Measurements from ENCODE around the gene CCDC14. TPM values are rescaled to one million over a fixed set of nuclear protein-coding genes. Genes with fewer than 3 reads are reported as not detected.
"Not testable (repeated sequence)": the region's sequence is repeated elsewhere in the genome, so short reads cannot be mapped to it uniquely, and the experiment has no call there.

The CCDC14 gene
- polyA plus RNA-seq, 3 donors = 138 to 179 (median 171) TPM

DNA sequence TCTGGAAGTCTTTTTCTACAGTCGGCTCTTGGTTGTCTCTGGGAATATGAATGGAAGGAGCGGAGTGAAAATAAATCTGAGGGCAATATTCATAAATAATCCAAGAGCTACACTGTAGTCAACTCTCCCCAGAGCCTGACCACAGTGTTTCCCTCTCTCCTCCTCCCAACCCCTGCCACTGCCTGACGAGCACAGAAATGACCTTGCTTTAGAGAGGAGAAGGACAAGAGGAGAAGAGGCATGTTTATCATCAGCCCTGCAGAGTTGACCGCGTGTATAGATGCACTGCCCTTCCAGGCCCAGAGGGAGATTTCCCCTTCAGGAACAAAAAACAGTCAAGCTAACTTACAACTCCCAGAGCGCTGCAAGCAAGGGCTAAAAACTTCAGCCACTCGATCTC is 14.0 kb upstream of the CCDC14 start:
- DNase-seq = not testable (repeated sequence)

DNA sequence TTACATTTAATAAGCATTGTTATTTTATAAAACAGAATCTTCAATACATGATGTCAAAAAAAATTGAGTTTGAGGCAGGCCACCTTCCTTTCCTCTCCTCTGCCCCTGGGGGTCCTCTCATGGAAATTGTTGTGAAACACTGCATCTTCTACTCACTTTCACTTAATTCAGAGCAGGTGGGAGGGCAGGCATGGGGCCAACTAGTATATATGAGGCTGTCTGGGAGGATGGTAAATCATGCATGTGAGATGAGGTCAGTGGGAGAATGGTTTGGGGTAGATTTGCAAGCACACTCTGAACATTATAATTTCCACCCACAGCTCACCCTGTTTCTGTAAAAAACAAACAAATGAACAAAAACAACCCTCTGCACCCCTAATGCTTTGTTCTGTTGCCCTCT is 10.4 kb upstream of the CCDC14 start:
- DNase-seq = no peak

DNA sequence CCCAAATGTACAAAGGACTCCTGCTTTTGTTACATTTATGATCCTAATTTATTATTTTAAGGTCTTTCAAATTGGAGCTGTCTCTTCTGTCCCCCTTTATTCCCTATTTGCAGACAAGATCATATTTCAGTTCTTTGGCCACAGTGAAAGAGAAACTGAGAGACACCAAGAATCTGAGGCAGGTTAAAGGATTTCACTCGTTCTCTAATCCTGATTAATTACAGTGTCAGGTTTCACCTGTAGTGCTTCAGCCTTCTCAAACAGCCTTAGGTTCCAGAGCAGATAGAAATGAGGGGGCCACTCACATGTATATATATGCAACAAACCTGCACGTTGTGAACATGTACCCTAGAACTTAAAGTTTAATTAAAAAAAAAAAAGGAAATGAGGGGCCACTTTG is 6.2 kb upstream of the CCDC14 start:
- not testable (repeated sequence) for DNase-seq

DNA sequence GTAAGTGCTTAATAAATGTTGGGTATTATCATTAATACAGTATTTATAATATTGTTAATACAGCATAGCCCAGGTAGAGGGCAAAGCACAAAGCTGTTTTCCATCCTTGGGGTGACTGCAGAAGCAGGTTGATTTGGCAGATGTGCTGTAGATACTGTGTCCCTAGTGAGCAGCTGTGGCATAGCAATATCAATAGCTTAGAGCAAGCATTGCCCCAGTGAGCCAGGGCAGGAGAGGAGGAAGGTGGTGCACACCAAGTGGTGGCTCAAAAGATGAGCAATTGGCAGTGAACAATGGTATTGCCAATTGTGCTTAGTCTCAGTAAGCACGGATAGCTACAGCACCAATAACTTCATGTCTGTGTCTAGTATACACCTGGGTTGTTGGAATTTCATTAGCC is 5.8 kb upstream of the CCDC14 start:
- not testable (repeated sequence) for DNase-seq

DNA sequence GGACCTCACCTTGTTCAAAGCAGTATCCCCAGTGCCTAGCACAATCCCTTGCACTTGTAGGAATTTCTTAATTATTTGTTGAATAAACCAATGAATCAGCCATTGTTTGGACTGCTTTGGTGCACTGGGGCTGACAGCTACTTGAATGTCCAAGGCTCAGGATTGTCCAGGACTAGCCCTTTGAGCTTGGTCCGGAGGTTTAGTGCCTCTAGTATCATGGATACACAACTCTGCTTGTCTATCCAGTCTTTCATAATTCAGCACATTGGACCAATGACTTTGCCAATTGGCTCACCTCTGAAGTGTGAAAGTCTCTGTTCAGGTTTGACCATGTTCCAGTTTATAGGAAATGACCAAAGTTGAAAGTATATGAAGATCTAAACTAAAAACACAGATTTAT is 3.8 kb upstream of the CCDC14 start:
- DNase-seq = not testable (repeated sequence)

DNA sequence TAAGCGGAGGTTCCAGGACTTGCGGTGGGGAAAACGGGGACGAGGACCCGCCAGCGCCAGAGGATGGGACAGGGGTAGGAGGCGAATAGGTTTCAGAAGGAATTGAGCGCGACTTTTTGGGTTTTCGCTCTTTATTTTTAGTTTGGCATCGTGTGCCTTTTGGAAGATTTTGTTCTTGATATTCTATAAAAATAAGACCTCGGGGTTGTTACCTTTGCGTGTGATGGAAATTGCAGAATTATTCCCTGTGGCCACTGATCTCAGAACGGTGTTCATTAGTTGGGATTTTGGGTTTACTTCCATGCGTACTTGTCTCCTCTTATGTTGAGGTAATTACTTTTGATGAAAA is 453 bp upstream of the CCDC14 start:
- DNase-seq = no peak

DNA sequence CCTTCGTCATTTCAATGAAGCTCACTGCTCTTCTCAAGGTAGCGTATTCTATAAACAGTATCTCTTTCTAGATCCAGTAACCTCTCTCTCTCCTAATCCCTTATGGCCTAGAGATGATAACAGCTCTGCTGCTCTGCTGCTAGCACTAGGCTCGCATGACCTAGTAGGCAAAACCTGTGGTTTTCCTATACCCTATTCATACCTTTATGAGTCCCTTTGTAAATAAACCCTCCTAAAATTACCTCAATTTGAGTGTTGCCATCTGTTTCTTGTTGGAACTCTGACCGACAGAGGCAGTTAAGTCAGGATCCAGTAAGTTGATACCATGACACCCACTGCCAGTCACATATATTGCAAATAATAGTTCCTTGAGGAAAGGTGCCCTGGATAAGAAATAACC is 7.3 kb downstream of the CCDC14 start:
- DNase-seq = no peak

DNA sequence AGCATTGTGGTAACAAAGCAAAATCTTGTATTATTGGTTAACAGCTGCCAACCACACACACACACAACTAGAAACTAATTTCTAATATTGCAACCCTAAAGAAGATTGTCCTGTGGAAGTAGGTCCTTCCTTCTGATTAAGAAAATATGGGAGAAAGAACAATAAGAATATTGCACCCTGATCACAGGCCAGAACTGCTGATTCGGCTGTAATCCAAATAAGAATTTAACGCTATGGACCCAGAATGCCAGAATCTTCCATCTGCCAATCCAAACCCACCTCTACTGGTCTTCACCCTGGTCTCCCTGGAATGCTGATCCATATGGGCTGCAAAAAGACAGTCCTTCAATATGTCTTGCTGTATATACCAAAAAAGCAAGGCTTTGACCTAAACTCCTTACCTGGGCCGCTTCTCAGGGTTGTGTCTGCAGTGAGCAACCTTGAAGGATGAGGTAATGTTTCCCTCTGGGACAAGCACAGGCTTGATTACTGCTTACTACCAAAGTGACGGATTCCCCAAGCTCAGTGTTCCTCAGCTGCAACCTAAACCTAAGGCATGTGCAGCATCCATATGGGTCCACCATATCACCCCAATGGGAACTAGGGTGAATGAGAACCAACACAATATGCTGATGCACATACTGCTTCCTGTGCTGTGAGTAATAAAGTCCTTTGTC is 8.0 kb downstream of the CCDC14 start:
- no peak for DNase-seq

DNA sequence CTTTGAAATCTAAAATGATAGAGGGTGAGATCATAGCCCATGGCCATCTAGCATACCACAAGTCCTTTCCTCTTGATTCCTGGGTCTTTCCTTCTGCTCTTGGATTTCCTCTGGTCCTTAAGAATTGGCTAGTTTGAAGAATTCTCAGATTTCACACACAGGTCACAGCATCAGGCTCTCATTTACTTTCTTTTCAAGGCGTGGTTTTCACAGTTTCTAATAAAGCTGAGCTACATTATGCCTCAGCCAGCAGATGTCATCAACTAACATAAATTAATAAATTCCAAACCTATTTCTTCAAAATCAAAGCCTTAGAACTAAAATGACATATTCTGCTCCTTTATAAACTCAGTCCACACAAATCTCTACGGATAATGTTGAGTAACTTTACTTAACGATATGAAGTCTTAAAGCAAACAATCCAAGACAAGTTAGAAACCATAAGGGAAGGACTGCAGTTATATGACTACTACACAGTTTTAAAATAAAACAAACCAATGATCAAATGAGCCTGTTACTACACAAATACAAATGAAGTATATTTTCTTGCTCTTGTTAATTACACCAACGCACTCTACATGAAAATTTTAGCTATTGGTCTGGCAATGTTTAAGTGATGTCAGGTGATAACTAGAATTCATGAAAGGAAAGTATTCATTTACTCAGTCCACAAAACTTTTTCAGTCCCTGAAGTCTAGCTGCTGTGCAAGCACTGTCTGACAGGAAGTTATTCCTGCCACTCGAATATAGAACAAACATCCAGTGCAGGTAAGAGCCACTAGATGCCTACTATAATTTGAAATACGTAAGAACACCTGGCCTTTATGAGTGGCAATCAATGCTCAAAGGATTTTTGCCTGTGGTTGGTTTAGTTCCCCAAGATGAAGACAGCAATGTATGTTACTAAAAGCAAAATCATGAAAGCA is 9.2 kb downstream of the CCDC14 start:
- no peak for DNase-seq

DNA sequence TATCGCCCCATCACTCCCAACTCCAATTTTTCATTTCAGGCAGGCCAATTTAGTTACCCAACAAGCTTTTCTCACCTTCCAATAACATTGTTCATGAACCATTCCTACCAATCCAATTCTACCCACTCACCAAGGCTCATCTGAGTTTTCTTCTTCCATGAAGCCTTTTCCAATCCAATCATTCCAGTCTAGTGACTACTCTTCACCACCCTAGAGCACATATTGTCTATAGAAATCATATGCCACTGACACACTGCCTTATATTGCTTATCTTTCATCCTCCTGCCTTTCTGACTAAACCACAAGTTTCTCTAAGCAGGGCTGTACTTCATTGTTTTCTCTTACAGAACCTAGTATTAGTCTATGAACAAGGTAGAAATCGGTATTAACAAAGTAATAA is 11.4 kb downstream of the CCDC14 start:
- DNase-seq = no peak

DNA sequence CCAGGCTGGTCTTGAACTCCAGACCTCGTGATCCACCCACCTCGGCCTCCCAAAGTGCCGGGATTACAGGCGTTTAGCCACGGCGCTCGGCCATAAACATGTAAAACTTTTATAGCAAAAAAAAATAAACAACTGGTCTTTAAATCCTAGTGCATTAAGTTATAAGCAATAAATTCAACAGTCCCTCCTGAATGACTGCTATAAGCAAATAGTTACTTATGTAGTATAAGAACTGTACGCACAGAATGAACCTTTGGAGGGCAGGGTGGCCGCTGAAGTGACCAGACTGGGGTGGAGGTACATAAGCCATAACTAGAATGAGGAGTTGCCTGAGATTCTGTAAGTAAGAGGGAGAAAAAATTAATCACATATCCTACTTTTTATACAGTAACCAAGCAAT is 12.6 kb downstream of the CCDC14 start:
- DNase-seq = no peak

DNA sequence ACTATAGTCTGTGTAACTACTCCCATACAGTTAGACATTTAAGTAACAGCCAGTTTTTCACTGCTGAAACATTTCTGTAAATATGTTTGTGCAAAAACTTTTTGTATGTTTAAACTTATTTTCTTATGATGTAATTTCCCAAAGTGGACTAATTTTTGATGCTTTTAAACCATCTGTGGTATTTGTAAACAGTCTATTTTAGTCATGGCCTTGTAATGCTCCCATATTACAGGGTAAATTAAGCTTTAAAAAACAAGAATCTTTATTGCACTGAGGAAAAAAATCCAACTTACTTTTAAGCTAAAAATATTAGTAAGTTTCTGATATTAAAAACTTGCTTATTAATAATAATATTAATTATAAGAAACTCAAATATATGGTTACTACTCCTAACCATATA is 13.5 kb downstream of the CCDC14 start:
- DNase-seq = no peak

DNA sequence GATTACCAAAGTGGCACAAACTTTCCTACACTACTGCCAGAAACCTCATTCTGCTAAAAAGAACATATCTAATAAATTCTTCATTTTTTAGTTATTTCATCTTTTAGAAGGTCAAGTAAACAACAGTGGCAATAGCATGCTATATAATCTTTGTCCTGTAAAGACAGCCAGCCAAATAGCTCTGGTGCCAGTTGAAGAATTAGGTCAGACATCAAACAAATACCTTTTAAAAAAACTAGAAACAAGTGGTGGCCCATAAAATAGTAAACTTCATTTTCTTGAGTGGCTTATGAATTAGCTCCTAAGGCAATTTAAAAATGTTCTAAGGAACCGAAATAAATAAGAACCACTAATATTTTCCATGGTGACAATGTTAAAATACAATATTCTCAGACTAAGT is 19.5 kb downstream of the CCDC14 start:
- DNase-seq = no peak

DNA sequence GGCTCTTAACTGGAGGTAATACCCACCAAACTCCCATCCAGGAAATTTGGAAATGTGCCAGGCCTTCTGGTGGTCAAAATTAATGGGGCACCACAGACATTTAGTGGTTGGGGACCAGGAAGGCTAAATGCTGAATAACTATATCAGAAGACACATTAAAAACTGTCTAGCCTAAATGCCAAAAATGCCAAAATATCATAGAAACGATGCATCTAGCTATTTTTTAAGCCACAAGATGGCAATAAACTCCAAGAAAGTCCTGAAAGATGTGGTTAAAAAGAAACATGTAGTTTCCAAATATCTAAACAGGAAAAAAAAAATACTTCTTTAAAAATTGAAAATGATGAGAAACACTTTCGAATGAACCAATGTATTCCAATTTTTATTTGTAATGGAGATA is 19.9 kb downstream of the CCDC14 start:
- DNase-seq = no peak

DNA sequence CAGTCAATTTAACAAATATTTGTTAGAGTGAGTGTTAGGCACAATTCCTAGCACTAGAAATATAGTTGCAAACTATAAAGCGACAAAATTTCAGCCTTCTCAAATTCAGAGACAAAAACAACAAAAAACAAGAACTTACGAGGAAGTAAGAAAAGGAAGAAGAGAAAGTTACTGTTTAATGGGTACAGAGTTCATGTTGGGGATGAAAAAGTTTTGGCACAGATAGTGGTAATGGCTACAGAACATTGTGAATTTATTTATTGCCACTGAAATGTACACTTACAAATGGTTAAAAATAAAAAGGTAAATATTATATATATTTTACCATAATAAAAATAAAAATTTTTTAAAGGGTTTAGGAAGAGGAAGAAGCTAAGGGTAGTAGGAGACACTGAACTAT is 21.3 kb downstream of the CCDC14 start:
- DNase-seq = no peak

DNA sequence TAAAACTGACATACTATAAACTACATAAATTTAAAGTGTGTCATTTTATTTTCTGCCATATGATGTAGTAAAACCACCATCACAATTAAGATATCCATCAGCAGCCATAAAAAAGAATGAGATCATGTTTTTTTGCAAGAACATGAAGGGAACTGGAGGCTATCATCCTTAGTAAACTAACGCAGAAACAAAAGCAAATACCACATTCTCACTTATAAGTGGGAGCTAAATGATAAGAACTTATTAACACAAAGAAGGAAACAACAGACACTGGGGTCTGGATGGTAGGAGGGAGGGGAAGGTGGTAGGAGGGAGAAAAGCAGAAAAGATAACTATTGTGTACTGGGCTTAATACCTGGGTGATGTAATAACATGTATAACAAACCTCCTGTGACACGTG is 24.6 kb downstream of the CCDC14 start:
- no peak for DNase-seq

DNA sequence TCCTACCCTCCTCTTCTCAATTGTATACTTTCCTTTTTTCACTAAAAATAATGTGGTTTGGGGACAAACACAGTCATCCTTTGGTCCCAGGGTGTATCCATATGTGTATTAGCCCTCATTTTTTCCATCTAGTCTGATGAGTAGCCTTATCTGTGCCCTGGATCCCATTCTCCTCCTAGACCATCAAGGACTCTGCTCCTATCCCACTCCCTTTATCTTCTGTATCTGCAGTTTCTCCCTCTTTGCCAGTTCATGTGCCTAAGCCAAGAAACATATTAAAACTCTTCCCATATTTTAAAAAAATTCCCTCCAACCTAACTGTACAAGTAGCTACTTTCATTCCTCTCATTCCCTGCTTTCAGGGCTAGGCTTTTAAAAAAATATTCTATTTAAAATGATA is 25.2 kb downstream of the CCDC14 start:
- DNase-seq = no peak

DNA sequence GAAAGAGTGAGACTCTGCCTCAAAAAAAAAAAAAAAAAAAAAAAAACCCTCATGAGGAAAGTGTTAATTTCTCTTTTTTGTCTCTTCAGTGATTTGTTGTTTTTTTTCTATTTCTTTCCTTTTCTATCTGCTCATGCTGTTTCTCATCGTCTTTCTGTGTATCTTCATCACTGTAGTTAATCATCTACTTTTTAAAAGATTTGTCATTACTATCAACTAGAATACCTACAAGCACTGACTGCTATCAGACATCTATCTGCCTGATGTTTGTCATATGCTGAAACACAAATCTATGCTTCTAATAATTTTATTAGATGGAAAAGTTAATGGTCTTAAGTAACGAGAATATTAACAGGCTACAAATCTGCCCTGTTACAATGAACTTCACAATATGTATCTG is 26.8 kb downstream of the CCDC14 start:
- DNase-seq = no peak

DNA sequence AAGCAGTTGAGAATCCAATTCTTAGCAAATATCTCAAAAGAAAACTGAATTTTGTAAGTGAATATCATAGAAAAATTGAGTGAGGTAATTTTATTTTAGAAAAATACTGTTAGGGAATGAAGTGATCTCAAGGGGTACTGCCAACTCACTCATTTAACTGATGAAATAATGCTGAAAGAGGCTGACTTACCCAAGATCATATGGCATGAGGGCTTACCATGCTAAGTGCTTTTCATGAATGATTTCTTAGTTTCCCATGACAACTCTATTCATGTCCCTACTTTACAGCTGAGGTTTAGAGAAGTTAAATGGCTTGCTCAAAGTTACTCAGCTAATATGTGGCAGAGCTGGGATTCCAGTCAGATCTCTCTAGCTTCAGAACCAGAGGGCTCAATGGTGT is 30.6 kb downstream of the CCDC14 start:
- DNase-seq = no peak

DNA sequence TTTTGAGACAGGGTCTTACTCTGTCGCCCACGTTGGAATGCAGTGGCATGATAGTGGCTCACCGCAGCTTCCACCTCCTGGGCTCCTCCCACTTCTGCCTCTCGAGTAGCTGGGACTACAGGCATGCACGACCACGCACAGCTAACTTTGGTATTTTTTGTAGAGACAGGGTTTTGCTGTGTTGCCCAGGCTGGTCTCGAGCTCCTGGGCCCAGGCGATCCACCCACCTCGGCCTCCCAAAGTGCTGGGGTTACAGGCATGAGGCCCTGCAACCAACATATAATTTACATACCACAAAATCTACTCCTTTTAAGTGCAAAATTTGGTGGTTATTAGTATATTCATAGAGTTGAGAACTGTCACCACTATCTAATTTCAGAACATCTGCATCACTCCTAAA is 31.7 kb downstream of the CCDC14 start:
- DNase-seq = no peak

DNA sequence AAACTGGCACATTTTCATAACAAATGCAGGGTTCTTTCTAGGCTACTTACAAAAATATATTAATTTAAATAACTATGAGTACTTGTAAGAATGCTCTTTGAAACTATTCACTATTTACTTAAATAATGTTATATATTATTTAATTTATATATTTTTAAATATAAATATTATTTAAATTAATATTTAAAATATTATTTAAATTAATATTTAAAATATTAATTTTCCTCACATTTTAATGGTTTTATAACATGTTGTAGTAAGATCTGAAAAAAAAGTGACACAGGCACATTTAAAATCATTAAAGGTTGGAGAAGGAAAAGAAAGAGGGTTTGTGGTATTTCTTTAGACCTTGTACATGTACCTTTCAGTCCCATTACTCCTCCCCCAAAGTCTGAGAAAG is 34.6 kb downstream of the CCDC14 start:
- no peak for DNase-seq

DNA sequence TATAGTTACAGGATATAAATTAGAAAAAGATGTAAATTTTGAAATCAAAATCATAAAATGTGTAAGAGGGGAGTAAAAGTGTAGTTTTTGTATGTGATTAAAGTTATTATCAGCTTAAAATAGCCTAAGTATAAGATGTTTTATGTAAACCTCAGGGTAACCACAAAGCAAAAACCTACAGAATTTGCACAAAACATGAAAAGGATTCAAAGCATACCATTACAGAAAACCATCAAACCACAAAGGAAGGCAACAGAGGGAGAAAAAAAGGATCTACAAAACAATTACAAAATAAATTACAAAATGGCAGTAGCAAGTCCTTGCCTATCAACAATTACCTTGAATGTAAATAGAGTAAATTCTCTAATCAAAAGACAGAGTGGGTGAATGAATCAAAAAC is 40.2 kb downstream of the CCDC14 start:
- DNase-seq = no peak

DNA sequence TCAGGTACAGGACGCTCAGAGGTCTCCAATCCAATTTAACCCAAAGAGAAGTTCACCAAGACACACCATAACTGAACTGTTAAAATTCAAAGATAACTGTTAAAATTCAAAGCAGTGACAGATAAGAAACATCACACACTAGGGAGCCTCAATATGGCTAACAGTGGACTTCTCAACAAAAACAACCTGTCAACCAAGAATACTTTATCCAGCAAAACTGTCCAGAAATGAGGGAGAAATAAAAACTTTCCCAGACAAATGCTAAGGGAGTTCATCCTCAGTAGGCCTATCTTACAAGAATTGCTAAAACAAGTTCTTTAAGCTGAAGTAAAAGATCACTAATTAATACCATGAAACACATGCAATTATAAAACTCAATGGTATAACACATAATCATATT is 40.6 kb downstream of the CCDC14 start:
- DNase-seq = peak; percentile 10

DNA sequence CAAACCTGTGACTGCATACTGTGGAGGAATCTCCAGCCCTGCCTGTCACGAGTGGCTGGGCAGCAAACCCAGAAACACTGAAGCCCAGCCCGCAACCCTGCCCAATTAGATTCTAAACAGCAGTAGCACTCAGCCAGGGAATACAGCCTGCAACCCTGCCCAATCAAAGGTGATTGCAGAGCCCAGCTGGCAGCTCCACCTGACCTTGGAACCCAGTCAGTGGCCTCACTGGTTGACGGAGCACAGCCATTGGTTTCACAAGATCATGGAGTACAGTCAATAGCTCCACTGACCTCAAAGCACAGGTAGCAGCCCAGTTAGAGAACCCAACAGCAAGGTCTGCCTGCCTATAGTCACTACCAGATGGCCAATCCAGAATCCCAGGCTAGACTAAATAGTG is 41.7 kb downstream of the CCDC14 start:
- no peak for DNase-seq

All from renal pelvis (tissue), 4 donors.